ENCODE results near the gene ATP11A.
"Not testable (repeated sequence)": the region's sequence is repeated elsewhere in the genome, so short reads cannot be mapped to it uniquely, and the experiment has no call there.

ATP11A gene

GRCh38 chr13:112709316-112709715 is 19.5 kb downstream of the ATP11A start:
- not testable (repeated sequence) for DNase-seq (ENCODE audit: low read depth in 2 of 2, low spot score in 1 of 2)

DNA sequence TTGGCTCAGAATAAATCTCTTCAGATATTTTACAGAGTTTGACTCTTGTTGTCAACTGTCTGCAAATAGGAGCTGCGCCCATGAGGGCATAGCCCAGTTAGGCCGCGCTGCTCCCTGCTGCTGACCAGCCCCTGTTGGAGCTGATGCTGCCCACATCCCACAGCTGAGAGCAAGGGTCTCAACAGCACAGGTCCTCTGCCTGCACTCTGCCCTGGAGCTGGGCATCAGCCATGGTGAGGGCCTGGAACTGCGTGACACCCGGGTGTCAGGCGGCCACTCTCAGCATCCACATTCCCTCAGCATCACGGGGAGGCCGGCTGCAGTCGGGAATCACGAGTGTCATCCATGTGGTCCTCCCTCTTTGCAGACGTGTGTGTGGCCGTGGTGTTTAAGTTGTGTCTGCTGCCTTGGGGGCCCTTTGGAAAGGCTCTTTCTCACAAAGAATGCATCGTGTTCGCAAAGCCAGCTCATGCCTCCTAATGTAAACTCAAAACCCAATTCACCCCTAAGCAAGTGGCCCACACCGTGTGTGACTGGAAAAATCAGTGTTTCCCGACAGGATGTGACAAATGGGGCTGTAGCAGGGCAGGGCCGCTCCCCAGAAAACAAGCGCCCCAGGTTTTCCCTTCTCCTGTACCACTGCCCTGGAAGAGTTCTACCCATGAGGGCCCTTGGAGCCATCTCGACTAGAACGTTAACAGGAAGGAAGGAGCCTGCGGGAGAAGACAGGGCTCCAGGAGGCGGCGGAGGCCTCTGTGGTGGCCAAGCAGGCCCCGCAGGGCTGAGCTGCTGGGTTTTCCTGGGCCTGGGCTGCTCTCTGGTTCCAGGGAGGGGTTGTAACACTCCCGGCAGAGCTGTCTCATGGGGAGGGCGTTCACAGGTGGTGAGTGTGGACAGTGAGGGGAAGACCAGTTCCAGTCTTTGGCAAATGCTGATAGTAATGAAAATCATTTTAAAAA is 20.3 kb downstream of the ATP11A start:
- DNase-seq (ENCODE audit: low read depth in 2 of 2, low spot score in 1 of 2), result no peak

DNA sequence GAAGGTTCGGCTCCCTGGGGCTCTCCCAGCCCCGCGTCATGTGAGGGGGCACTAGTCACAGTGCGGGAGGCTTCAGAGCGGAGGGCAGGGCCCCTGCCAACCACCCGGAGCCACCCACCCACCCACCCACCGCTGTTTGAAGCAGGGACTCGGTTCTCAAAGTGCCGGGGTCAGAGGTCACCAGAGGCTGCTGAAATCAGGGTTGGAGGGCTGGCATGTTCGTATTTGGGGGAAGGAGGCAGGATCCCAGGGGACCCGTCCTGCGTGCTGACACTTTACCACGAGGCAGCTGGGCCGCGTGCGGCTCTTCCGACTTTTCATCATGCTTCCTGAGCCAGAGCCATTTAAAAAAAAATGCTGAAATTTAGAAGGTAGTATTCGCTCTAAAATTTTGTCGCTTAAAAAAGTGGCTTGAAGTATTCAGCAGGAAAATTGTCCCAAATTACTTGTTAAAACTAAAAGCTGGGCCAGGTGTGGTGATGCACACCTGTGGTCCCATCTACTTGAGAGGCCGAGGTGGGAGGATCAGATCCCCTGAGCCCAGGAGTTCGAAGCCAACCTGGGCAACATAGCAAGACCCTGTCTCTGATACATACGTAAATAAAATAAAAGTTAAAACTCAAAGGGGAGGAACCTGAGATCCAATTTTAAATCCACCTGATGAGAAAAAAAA is 21.2 kb downstream of the ATP11A start:
- no peak for DNase-seq (ENCODE audit: low read depth in 2 of 2, low spot score in 1 of 2)

DNA sequence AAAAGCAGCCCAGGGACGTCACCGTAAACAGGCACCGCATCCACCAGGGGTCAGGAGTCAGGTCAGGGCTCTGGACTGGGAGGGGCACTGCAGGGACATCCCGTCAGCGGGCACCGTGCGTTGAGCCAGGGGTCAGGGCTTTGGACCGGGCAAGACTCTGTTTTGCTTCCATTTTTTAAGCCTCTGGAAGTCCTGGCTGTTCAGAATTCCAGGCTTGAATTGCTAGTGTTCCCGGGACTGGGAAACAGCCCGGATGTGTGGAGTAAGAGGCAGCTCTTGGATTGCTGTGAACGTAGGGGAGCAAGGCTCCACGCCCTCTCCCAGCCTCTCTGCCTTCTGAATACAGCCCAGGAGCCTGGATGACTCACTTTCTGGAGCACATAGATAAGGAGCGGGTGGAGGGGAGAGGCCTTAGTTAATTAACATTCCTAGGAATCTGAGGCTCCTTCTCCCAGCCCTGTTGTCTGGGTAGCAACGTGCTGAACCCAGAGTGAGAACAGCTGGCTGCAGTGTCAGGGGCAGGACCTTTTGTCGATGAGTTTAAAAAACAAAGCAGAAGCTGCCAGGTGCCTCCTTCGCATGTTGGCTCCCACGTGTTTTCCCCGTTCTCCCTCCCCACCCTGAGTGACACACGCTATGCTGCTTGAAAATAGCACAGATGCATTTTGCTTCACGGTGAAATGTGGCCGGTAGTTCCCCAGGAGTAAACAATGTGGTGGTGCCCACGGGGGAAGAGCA is 21.9 kb downstream of the ATP11A start:
- no peak for DNase-seq (ENCODE audit: low read depth in 2 of 2, low spot score in 1 of 2)

- DNase-seq (ENCODE audit: low read depth in 2 of 2, low spot score in 1 of 2), result no peak
Observed at GRCh38 chr13:112712451-112713207, 22.8 kb downstream of the ATP11A start.

GRCh38 chr13:112713517-112714253 is 23.8 kb downstream of the ATP11A start:
- no peak for DNase-seq (ENCODE audit: low read depth in 2 of 2, low spot score in 1 of 2)

DNA sequence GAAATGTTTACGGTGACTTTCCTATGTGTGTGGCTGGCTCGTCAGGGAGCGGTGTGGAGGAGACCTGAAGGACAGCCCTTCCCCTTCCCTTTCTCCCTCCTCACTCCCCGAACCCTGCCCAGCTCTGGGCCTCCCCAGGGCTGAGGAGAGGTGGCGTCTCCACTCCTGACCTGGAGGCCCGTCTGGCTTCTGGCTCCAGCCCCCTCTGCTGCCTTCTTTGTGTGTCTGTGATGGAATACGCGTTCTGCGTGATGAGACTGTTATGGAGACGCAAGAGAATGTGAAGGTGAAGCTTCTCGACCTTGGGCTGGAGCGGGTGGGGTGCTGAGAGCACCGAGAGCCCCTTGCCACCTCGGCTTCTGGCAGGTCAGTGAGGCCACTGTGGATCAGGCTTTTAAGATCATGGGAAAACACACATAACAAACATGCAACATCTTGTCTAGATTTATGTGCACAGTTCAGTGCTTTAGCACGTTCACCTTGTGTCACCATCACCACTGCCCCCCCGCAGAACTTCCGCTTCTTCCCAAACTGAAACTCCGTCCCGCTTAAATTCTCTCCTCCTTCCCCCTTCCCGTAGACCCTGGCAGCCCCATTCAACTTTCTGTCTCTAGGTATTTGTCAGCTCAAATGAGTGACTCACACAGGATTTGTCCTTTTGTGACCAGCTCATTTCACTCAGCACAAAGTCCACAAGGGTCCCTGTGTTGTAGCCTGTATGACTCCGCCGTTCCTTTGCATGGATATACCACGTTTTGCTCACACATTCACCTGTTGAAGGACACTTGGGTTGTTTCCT is 24.7 kb downstream of the ATP11A start:
- DNase-seq (ENCODE audit: low read depth in 2 of 2, low spot score in 1 of 2), result no peak

- no peak for DNase-seq (ENCODE audit: low read depth in 2 of 2, low spot score in 1 of 2)
Observed at GRCh38 chr13:112715210-112715609, 25.4 kb downstream of the ATP11A start.

DNA sequence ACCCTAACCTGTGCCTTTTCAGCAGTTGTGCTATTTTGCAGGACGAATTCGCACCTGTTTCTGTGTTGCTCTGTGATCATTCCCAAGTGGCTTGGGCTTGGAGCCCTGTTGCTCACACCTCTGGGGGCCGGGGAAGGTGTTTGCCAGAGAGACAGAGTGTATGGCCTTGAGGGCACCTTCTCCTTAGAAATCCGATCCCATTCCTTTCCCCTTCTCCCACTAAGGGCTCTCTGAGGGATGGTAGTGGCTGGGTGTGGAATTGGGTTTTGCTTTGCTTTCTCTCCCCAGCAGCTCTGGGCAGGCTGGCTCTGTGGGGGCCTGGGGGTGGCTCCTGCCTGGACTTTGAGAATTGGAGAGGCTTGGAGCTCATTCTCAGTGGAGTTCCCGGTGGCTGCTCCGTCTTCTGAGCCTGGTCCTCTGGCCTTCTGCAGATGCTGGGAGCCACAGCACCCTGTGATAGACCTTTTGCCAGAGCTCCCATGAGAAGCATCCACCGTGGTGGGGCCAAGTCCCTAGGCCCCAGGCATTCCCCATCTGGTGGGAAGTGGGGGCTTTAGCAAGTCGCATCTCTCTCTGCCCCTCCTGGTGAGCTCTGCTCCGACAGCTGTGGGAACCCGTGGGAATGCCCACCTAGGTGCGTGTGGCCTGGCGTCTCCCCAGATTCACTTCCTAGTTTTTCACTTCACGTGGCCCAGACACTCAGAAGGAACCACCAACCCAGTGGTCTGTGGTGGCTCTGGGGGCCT is 26.1 kb downstream of the ATP11A start:
- no peak for DNase-seq (ENCODE audit: low read depth in 2 of 2, low spot score in 1 of 2)

DNA sequence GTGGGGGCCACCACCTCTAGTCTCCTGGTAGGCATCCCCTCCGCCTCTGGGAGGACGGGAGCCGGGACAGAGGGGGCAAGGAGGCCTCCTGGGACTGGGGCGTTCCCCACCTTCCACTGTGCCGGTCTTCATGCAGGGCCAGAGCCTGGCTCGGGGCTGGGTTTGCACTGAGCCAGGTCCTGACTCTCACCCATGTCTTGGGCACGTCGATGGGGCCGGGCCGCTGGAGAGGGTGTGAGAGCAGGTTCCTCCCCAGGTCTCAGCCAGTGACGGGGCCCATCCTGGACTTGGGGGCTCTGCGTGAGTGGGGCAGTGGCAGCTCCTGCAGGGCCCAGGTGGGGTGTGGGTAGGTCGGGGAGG is 26.6 kb downstream of the ATP11A start:
- no peak for DNase-seq (ENCODE audit: low read depth in 2 of 2, low spot score in 1 of 2)

DNA sequence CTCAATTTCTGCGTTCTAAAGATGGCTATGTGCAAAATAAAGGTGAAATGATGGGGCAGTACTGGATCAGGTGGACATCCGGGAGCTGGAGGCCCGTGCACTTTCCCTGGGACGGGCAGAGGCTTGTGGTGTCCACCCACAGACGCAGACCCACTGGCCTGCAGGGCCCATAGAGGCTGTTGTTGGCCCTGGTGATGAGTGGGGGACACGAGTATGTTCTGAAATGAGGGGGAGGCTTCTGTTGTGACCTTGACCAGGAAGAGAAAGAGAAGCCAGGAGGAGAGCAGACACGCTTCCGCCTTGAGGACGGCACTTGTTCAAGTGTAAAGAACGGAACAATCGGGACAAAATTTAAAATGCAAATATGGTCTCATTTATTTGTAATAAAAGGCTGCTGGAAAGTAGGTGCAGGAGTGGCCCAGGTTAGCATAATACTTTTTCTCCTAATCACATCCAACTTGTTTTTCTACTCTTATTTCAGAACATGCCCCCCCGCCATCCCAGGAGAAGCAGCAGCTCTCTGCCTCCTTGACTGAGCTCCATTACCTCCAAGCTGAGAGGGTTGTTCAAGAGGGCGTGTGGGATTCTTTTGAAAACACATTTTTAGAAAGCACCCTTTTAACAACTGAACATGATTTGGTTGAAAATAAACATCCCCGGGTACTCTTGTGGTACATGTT is 27.1 kb downstream of the ATP11A start:
- no peak for DNase-seq (ENCODE audit: low read depth in 2 of 2, low spot score in 1 of 2)

GRCh38 chr13:112718318-112718717 is 28.5 kb downstream of the ATP11A start:
- DNase-seq (ENCODE audit: low read depth in 2 of 2, low spot score in 1 of 2), result no peak

GRCh38 chr13:112719016-112719415 is 29.2 kb downstream of the ATP11A start:
- DNase-seq (ENCODE audit: low read depth in 2 of 2, low spot score in 1 of 2), result no peak

- DNase-seq (ENCODE audit: low read depth in 2 of 2, low spot score in 1 of 2), result no peak
Observed at GRCh38 chr13:112719556-112719955, 29.7 kb downstream of the ATP11A start.

GRCh38 chr13:112720251-112720650 is 30.4 kb downstream of the ATP11A start:
- no peak for DNase-seq (ENCODE audit: low read depth in 2 of 2, low spot score in 1 of 2)

GRCh38 chr13:112720814-112721197 is 31.0 kb downstream of the ATP11A start:
- no peak for DNase-seq (ENCODE audit: low read depth in 2 of 2, low spot score in 1 of 2)

DNA sequence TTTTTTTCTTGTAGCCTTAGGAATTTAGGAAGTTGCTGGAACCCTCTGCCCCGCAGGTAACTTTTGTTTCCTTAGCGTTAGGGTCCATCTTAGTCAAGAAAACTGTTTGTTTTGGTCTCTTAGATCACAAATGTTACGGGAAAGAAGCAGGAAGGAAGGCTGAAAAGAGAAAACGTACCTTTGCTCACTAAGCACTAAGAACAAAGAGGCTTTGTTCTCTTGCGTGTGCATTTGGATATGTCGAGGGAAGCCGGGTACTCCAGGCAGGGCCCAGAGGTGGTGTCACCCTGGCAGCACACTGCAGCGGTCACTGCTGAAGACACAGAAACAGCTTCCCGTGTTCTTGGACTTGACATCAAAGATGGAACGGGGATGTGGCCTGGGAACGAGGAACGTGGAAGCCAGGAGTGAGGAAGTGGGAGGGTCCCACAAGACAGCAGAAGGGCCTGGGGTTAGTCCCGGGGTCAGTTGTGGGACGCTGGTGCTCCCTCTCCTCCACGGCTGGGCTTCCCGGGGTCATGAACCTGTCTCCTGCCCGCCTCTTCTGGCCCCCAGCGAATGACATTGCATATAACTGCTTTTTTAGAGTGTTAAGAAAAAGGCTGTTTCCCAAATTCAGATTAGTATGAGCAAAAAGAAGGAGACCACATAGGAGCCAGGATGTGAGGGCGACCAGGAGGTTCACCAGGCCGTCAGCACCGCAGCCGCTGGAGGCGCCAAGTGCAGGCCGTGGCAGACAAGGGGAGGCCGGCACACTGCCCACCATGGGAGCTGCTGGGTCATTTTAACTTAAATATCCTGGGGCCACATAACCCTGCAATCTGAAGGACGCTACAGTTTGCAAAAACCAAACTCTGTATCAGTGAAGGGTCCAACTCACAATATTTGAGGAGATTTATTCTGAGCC is 31.6 kb downstream of the ATP11A start:
- no peak for DNase-seq (ENCODE audit: low read depth in 2 of 2, low spot score in 1 of 2)

Measured in stimulated activated CD8-positive, alpha-beta memory T cell treated with anti-CD3 and anti-CD28 coated beads, Interleukin-4, amount 100 ng/mL, for 1 hour (primary cell).